WTC11 (cell line): Measurements from ENCODE around the gene CAMSAP1.

ENCODE experiments used
- AFF4 ChIP-seq: sonication (generic); formaldehyde crosslinking; IDR thresholded peaks from 2 replicates; pipeline ENCODE4 v1.8.1; 2023; ENCODE audit warnings: mild to moderate bottlenecking, missing genetic modification reagents, borderline replicate concordance
- CREM ChIP-seq: sonication (generic); formaldehyde crosslinking; IDR thresholded peaks from 2 replicates; pipeline ENCODE4 v1.8.1; 2022; ENCODE audit warnings: mild to moderate bottlenecking, missing genetic modification reagents, moderate library complexity
- CTCF ChIP-seq: fragments of 200-600 bp; IDR thresholded peaks from 2 replicates; pipeline ENCODE4 v1.8.0; 2022; ENCODE audit warnings: antibody characterized with exemption
- ELF4 ChIP-seq: sonication (generic); formaldehyde crosslinking; IDR thresholded peaks from 2 replicates; pipeline ENCODE4 v1.8.1; 2022; ENCODE audit warnings: low read depth, mild to moderate bottlenecking, moderate library complexity, missing genetic modification reagents
- FOXJ3 ChIP-seq: sonication (generic); formaldehyde crosslinking; IDR thresholded peaks from 2 replicates; pipeline ENCODE4 v1.9.0; 2021; ENCODE audit warnings: missing genetic modification reagents, mild to moderate bottlenecking, borderline replicate concordance
- FOXK1 ChIP-seq: sonication (generic); formaldehyde crosslinking; IDR thresholded peaks from 2 replicates; pipeline ENCODE4 v1.8.0; 2022; ENCODE audit warnings: mild to moderate bottlenecking, moderate library complexity, missing genetic modification reagents
- FOXP1 ChIP-seq: sonication (generic); formaldehyde crosslinking; IDR thresholded peaks from 2 replicates; pipeline ENCODE4 v1.8.0; 2022; ENCODE audit warnings: missing genetic modification reagents, mild to moderate bottlenecking, moderate library complexity, borderline replicate concordance
- JUN ChIP-seq: sonication (generic); formaldehyde crosslinking; IDR thresholded peaks from 2 replicates; pipeline ENCODE4 v1.8.0; 2023; ENCODE audit warnings: mild to moderate bottlenecking, missing genetic modification reagents
- MAX ChIP-seq: sonication (generic); formaldehyde crosslinking; IDR thresholded peaks from 2 replicates; pipeline ENCODE4 v1.8.0; 2022; ENCODE audit warnings: mild to moderate bottlenecking, missing genetic modification reagents
- NFATC4 ChIP-seq: fragments of 250-450 bp; sonication (Bioruptor Pico); IDR thresholded peaks from 2 replicates; pipeline ENCODE4 v1.9.0; 2021; ENCODE audit warnings: mild to moderate bottlenecking
- SMAD3 ChIP-seq: sonication (generic); formaldehyde crosslinking; IDR thresholded peaks from 2 replicates; pipeline ENCODE4 v1.8.0; 2022; ENCODE audit warnings: missing genetic modification reagents, mild to moderate bottlenecking, borderline replicate concordance
- SP1 ChIP-seq: sonication (generic); formaldehyde crosslinking; conservative IDR thresholded peaks from 2 replicates; pipeline ENCODE4 v1.8.1; 2022; ENCODE audit warnings: missing genetic modification reagents
- USF2 ChIP-seq: sonication (generic); formaldehyde crosslinking; IDR thresholded peaks from 2 replicates; pipeline ENCODE4 v1.8.1; 2023; ENCODE audit warnings: mild to moderate bottlenecking, missing genetic modification reagents, moderate library complexity

DNA sequence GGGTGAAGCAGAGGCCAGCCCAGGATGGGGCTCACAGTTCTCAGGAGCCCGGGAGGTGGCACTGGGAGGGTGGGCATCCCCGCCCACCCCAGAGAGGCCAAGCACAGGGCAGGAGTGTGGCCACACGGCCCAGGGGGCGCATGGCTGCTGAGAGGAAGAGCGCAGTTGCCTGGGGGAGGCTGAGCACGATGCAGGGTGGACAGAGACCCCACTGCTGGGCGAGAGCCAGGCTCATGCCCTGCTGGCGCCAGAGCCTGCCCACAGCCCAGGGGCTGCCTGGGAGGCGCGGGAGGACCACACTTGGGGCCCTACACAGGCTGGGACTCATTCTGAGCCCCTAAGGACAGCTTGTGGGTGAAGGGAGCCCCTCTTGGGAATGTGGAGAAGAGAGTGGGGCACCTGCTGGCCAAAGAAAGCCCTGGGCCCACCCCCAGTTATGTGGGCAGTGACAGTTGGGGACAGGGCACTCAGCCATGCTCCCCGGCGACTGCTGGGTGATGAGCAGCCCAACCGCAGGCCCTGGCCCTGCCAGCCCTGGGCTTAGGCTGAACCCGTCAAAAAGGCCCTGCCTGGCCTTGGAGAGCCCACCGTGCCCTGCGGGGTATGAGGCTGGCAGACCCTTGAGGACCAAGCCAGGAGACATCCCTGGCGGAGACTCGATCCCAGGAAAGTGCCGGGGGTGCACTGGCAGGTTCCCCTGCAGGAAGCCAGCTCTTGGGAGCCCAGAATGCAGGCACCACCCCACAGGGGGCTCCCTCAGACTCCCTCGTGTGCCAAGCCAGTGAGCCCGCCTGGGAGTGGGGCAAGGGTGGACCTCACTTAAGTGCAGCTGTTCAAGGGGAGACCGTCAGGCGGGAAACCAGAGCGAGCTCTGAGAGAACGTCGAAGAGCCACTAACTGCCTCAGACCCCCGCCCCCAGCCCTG lies 21.6 kb upstream of the CAMSAP1 start:
- no peak for TF ChIP-seq SMAD3
- no peak for TF ChIP-seq CTCF
- TF ChIP-seq CREM (CRISPR knock-in tag): no peak
- TF ChIP-seq SP1: no peak
- TF ChIP-seq FOXJ3 (CRISPR knock-in tag): no peak
- no peak for TF ChIP-seq ELF4 (CRISPR knock-in tag)
- TF ChIP-seq MAX: no peak
- no peak for TF ChIP-seq JUN (CRISPR knock-in tag)
- TF ChIP-seq USF2: no peak
- TF ChIP-seq FOXP1 (CRISPR knock-in tag): no peak
- TF ChIP-seq AFF4 (CRISPR knock-in tag): no peak
- no peak for TF ChIP-seq FOXK1 (CRISPR knock-in tag)
- TF ChIP-seq NFATC4 (CRISPR knock-in tag): no peak
